ENCODE data around the gene C11orf65. TPM values are rescaled to one million over a fixed set of nuclear protein-coding genes. Genes with fewer than 3 reads are reported as not detected.

The C11orf65 gene
- total RNA-seq, 4 donors from 2014 or later = 0.19 to 1.3 (median 0.30) TPM; not detected in 1

GRCh38 chr11:108486828-108487227, 19.5 kb upstream of the C11orf65 start:
- TF ChIP-seq POLR2A (IDR thresholded peaks at IDR 0.05) (no peak), CTCF (IDR thresholded peaks at IDR 0.05) (no peak)
- no peak for DNase-seq (ENCODE audit: low spot score in 2 of 2)
- intact Hi-C loops (cut with DNase I; ENCODE audit: low total_unique reads) = no loop called here
- H3K4me3 ChIP-seq (ENCODE audit: low read depth, poor library complexity, severe bottlenecking) = no peak overlapping the region
- WGBS, 2 donors = 78 to 82% methylated on average over 3 of the region's 3 CpGs

DNA sequence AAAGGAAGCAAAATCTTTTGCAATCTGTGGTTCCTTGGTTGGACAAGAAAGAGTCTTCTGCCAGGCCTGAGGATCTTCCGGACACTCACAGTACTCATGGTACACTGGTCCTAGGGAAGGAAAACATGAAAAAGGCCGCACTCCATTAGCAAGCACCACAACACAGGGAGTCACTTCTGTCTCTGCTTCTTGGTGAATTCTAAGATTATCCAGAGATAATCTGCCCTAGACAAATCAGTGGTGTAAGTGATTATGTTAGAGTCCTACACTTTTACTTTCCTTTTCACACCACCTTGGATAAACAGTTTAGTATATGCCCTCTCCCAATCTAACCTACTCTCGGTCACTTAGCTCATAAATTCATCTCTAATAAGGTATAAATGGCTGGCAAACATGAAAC, 19.0 kb upstream of the C11orf65 start:
- WGBS, 2 donors = 97 to 99% methylated on average over 3 of the region's 3 CpGs

GRCh38 chr11:108483163-108483562, 15.8 kb upstream of the C11orf65 start:
- no peak for DNase-seq (ENCODE audit: low spot score in 2 of 2)
- no peak for TF ChIP-seq POLR2A (IDR thresholded peaks at IDR 0.05)
- no peak overlapping the region for H3K4me3 ChIP-seq (ENCODE audit: low read depth, poor library complexity, severe bottlenecking)
- intact Hi-C loops (cut with DNase I; ENCODE audit: low total_unique reads) = no loop called here

More for the DNA sequence above, 19.0 kb upstream of the C11orf65 start:
- no peak overlapping the region for H3K4me3 ChIP-seq (ENCODE audit: low read depth, poor library complexity, severe bottlenecking)
- DNase-seq (ENCODE audit: low spot score in 2 of 2) = no peak
- intact Hi-C loops (cut with DNase I; ENCODE audit: low total_unique reads) = no loop called here
- TF ChIP-seq POLR2A (IDR thresholded peaks at IDR 0.05) = no peak
- no peak for TF ChIP-seq CTCF (IDR thresholded peaks at IDR 0.05)

- H3K4me3 ChIP-seq (ENCODE audit: low read depth, poor library complexity, severe bottlenecking) = no peak overlapping the region
- 65 to 69% methylated on average over 11 of the region's 11 CpGs for WGBS, 2 donors
- TF ChIP-seq CTCF (IDR thresholded peaks at IDR 0.05) (no peak), POLR2A (IDR thresholded peaks at IDR 0.05) (no peak)
- intact Hi-C loops (cut with DNase I; ENCODE audit: low total_unique reads) = no loop called here
- DNase-seq (ENCODE audit: low spot score in 2 of 2) = no peak
These were observed 7.5 kb upstream of the C11orf65 start for GRCh38 chr11:108474664-108475463.

DNA sequence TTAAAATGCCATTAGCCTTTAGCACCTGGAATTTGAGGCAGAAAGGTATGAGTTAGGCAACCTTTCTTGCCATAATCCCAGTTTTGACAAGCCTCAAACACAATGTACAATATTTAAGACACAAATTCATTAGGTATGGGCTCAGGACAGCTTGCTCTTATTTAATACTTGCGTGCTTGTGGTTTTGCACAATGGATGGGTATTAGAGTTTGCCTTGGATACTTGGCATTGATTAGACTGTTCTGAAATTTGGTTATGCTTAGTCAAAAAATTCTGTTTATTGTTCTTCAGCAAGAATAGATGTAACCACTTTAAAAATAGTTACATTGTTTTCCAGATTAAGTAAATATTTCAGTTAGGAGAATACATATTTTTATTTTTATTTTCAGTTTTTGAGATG, 5.4 kb upstream of the C11orf65 start:
- 81 to 86% methylated on average over 1 of the region's 1 CpG for WGBS, 2 donors

GRCh38 chr11:108468478-108468864, 1.1 kb upstream of the C11orf65 start:
- 39 to 51% methylated on average over 1 of the region's 1 CpG for WGBS, 2 donors
- DNase-seq (ENCODE audit: low spot score in 2 of 2) = no peak
- intact Hi-C loops (cut with DNase I; ENCODE audit: low total_unique reads) = no loop called here

More for the DNA sequence above, 5.4 kb upstream of the C11orf65 start:
- intact Hi-C loops (cut with DNase I; ENCODE audit: low total_unique reads) = no loop called here
- H3K4me3 ChIP-seq (ENCODE audit: low read depth, poor library complexity, severe bottlenecking) = no peak overlapping the region
- DNase-seq (ENCODE audit: low spot score in 2 of 2) = no peak
- TF ChIP-seq POLR2A (IDR thresholded peaks at IDR 0.05) (no peak), CTCF (IDR thresholded peaks at IDR 0.05) (no peak)

More at GRCh38 chr11:108468478-108468864, 1.1 kb upstream of the C11orf65 start:
- H3K4me3 ChIP-seq (ENCODE audit: low read depth, poor library complexity, severe bottlenecking) = no peak overlapping the region
- TF ChIP-seq CTCF (IDR thresholded peaks at IDR 0.05) (no peak), POLR2A (IDR thresholded peaks at IDR 0.05) (no peak)
